Liver (tissue), 9 donors: ENCODE results near the gene GAS6. TPM values are rescaled to one million over a fixed set of nuclear protein-coding genes. Genes with fewer than 3 reads are reported as not detected.

Experiments
- DNase-seq: peaks from one replicate; pipeline ENCODE4 v3.0.0-alpha.2; 2017; ENCODE audit warnings: low spot score
- H3K27ac ChIP-seq, 2 donors: one replicate each; pipeline ENCODE4 v1.7.0; 2013; ENCODE audit warnings: inconsistent platforms in 2 of 2, low read length in 2 of 2, control low read depth in 1 of 2, low read depth in 1 of 2, mild to moderate bottlenecking in 1 of 2
- H3K27me3 ChIP-seq, 4 donors: one replicate each; pipeline versions ENCODE4 v1.6.1 to v1.7.0; 2013; ENCODE audit warnings: low read length in 3 of 4, inconsistent platforms in 1 of 4, mild to moderate bottlenecking in 1 of 4, moderate library complexity in 1 of 4; ENCODE audit not compliant: control insufficient read depth in 4 of 4, insufficient read depth in 4 of 4
- H3K36me3 ChIP-seq, 4 donors: one replicate each; pipeline versions ENCODE4 v1.6.1 to v1.7.0; 2013; ENCODE audit warnings: low read length in 3 of 4, mild to moderate bottlenecking in 3 of 4, low read depth in 1 of 4, moderate library complexity in 1 of 4; ENCODE audit not compliant: control insufficient read depth in 4 of 4, insufficient read depth in 3 of 4
- H3K4me1 ChIP-seq, 4 donors: one replicate each; pipeline versions ENCODE4 v1.6.1 to v1.7.0; 2013; ENCODE audit warnings: low read length in 3 of 4, mild to moderate bottlenecking in 3 of 4, moderate library complexity in 1 of 4; ENCODE audit not compliant: control insufficient read depth in 4 of 4, insufficient read depth in 4 of 4
- H3K4me3 ChIP-seq, 3 donors: one replicate each; pipeline versions ENCODE4 v1.6.1 to v1.7.0; 2013; ENCODE audit warnings: low read length in 3 of 3, control low read depth in 1 of 3, low read depth in 1 of 3, mild to moderate bottlenecking in 1 of 3
- H3K9ac ChIP-seq, 2 donors: one replicate each; pipeline ENCODE4 v1.7.0; 2013; ENCODE audit warnings: low read length in 2 of 2, mild to moderate bottlenecking in 2 of 2, moderate library complexity in 2 of 2, control low read depth in 1 of 2, low read depth in 1 of 2
- H3K9me3 ChIP-seq, 4 donors: one replicate each; pipeline versions ENCODE4 v1.6.1 to v1.7.0; 2013; ENCODE audit warnings: low read length in 3 of 4; ENCODE audit not compliant: control insufficient read depth in 4 of 4
- HNF4A ChIP-seq, 2 donors: conservative IDR thresholded peaks; 2 replicates each; pipeline ENCODE4 v1.6.1; 2016; ENCODE audit warnings: antibody characterized with exemption in 2 of 2, mild to moderate bottlenecking in 2 of 2
- JUND ChIP-seq, 2 donors: IDR thresholded peaks; 2 replicates each; pipeline ENCODE4 v1.6.1; 2016; ENCODE audit warnings: antibody characterized with exemption in 2 of 2
- NR2F2 ChIP-seq: IDR thresholded peaks from 2 replicates; pipeline ENCODE4 v1.6.1; 2016; ENCODE audit warnings: antibody characterized with exemption
- RAD21 ChIP-seq, 2 donors: IDR thresholded peaks; 2 replicates each; pipeline ENCODE4 v1.6.1; 2016; ENCODE audit warnings: antibody characterized with exemption in 2 of 2, mild to moderate bottlenecking in 2 of 2
- RXRA ChIP-seq, 2 donors: IDR thresholded peaks; 2 replicates each; pipeline ENCODE4 v1.6.1; 2017 to 2018; ENCODE audit warnings: antibody characterized with exemption in 2 of 2, mild to moderate bottlenecking in 1 of 2
- SP1 ChIP-seq: IDR thresholded peaks from 2 replicates; pipeline ENCODE4 v1.6.1; 2018; ENCODE audit warnings: antibody characterized with exemption, mild to moderate bottlenecking
- TAF1 ChIP-seq: conservative IDR thresholded peaks from 2 replicates; pipeline ENCODE4 v1.6.1; 2016; ENCODE audit warnings: antibody characterized with exemption, mild to moderate bottlenecking
- YY1 ChIP-seq: IDR thresholded peaks from 2 replicates; pipeline ENCODE4 v1.6.1; 2016; ENCODE audit warnings: antibody characterized with exemption, mild to moderate bottlenecking
- WGBS: extraction: QIAGEN DNeasy Blood & Tissue Kit; methylation state at CpG from one replicate; pipeline ENCODE4 v1.1.7; 2013; 5-methylcytosine and 5-hydroxymethylcytosine counted together
- polyA plus RNA-seq, 2 donors: library from polyadenylated mRNA; stranded (reverse) in 1 of 2; unstranded in 1 of 2; fragments of 200-250 nt in 1 of 2; fragments of >200 nt in 1 of 2; fragmentation: Nextera tagmentation in 1 of 2; extraction: Ambion mirVana in 1 of 2; gene quantifications; one replicate each; pipeline versions ENCODE4 v1.2.1 to v1.2.3, GENCODE V29; 2013 to 2015
- total RNA-seq, 2 donors: library from RNA; depleted of rRNA; stranded (reverse); fragments of >200 nt; gene quantifications; one replicate each; pipeline ENCODE4 v1.2.3, GENCODE V29; 2014
- TF ChIP-seq, protein P1 (sequence below): IDR thresholded peaks from 2 replicates; pipeline ENCODE4 v1.6.1; 2016; ENCODE audit warnings: antibody characterized with exemption, mild to moderate bottlenecking
- donor health status: healthy.
- donor health status: healthy.
- donor health status: healthy.
- donor health status: healthy.
- donor health status: healthy.

The GAS6 gene
- total and polyA plus RNA-seq, 4 donors, result 2.5 to 30.2 (median 9.1) TPM

DNA sequence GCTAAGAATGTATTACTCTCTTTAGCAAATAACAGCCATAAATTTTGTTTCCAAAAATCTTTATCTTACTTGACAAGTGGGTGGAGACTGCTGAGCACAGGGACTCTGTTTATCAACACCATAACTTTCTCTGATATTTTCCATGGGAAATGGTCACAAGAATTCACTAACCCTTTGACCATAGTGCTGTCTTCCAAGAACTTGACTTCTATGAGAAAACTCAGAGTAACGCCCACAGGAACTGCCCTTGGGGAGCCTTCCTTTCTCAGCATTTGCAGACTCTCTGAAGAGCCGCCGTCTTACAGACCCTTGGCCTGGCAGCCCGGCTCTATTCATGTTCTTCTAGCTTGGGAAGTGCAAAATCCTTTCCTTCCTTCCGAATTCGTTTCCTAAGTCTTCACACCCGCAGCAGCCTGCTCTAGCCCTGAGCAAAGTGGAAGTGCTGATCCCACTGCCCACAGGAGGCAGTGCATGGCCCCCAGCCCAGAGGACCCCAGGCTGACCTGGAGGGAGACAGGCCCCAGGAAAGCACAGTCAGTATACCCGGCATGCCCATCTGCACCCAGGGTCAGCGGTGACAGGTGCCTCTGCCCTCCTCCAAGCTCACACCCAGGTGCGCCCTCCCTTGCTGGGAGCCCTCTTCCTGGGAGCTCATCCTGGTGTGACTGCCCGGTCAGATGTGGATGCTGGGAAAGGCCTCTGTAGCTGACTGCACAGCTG is 10.2 kb downstream of the GAS6 start (continued):
- TF ChIP-seq, protein P1, sequence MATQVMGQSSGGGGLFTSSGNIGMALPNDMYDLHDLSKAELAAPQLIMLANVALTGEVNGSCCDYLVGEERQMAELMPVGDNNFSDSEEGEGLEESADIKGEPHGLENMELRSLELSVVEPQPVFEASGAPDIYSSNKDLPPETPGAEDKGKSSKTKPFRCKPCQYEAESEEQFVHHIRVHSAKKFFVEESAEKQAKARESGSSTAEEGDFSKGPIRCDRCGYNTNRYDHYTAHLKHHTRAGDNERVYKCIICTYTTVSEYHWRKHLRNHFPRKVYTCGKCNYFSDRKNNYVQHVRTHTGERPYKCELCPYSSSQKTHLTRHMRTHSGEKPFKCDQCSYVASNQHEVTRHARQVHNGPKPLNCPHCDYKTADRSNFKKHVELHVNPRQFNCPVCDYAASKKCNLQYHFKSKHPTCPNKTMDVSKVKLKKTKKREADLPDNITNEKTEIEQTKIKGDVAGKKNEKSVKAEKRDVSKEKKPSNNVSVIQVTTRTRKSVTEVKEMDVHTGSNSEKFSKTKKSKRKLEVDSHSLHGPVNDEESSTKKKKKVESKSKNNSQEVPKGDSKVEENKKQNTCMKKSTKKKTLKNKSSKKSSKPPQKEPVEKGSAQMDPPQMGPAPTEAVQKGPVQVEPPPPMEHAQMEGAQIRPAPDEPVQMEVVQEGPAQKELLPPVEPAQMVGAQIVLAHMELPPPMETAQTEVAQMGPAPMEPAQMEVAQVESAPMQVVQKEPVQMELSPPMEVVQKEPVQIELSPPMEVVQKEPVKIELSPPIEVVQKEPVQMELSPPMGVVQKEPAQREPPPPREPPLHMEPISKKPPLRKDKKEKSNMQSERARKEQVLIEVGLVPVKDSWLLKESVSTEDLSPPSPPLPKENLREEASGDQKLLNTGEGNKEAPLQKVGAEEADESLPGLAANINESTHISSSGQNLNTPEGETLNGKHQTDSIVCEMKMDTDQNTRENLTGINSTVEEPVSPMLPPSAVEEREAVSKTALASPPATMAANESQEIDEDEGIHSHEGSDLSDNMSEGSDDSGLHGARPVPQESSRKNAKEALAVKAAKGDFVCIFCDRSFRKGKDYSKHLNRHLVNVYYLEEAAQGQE, result no peak
- TF ChIP-seq RXRA (IDR thresholded peaks at IDR 0.05) (peak in 1 of 2 donors; percentile 13), JUND (IDR thresholded peaks at IDR 0.05) (no peak), SP1 (peak; percentile 44), TAF1 (no peak), HNF4A (conservative IDR thresholded peaks at IDR 0.05) (no peak), NR2F2 (peak; percentile 94)

DNA sequence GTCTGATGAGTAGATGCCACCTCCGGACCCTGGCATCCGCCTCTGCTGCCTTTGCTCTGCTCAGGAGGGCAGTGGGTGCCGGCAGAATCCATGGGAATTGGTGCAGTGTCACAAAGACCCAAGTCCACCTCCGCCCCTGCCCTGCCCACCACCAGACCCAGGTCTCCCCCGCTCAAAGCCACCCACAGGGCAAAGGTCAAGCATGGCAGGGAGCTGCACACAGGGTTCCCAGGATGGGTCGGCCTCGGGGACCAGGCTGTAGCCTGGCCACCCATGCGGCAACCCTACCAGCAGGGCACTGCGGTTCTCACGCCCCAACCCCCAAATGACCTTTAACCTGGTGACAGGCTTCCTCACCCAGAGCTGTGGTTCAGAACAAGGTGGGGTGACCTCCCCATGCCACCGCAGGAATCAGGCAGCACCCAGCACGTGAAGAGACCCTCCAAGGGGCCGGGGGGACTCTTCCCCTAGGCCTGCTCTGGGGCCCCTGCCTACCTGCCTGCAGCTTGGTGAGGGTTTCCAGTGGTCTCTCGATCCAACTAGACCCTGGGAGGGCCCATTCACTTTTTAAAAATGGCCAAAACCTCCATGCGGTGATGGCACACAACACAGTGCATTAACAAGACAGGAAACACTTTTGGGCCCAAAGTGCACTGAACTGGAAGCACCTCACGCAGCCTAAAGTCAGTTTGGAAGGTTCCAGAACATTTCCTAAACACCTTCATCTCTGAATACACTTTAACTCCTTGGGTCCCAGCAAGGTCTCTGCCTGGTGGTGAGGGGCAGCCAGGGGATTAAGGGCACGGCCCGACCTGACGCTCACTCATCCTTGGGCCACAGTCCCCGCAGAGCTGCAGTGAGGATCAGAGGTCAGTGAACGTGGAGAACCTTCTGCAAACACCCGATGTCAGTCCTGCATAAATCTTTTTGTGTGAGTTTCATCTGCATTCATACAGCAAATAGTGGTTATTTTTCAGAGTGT is 11.0 kb downstream of the GAS6 start:
- no peaks in the 10 kb centered on the region for H3K9me3 ChIP-seq
- peaks cover 13 to 38% (median 26%) of the 10 kb centered on the region in 4 donors for H3K4me1 ChIP-seq
- DNase-seq, result no peak
- no peak overlapping the region for H3K4me3 ChIP-seq
- no peak overlapping the region for H3K9ac ChIP-seq
- WGBS, result 60% methylated on average over 22 of the region's 22 CpGs
- H3K27ac ChIP-seq, result peak overlapping the region; percentile 1 to 58
- no peaks in the 10 kb centered on the region for H3K36me3 ChIP-seq
- H3K27me3 ChIP-seq, result no peaks in the 10 kb centered on the region
- TF ChIP-seq RXRA (IDR thresholded peaks at IDR 0.05) (peak in 1 of 2 donors; percentile 61), SP1 (no peak), HNF4A (conservative IDR thresholded peaks at IDR 0.05) (peak in 1 of 2 donors; percentile 75)

DNA sequence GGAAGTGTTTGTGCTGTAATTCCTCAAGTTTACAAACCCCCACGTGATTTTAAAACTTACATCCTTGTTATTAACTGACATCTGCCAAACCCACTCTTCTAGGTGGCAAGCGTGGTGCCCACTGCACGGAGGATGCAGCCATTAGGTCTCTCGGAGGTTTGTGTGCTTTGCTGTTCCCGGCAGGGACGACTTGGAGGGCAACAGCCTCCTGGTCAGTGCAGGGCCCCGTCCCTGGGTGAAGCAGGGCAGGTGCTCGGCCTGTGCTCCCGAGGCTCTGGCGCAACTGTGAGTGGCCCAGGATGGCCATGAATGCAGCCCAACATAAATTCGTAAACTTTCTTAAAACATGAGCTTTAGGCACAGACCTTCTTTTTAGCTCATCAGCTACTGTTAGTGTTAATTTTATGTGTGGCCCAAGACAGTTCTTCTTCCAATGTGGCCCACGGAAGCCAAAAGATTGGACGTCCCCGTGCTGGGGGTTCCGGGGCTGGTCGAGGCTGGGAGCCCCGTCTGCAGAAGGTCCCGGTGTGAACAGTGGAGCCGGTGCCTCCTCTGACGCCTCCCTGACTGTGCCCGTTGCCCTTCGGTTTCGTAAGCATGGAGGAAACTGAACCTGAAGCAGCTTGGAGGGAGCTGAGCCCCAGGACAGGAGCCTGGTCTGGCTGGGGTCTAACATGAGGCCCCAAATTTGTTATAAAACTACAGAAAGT is 11.9 kb downstream of the GAS6 start:
- DNase-seq, result no peak
- Histone ChIP-seq H3K4me1 (peaks cover 13 to 38% (median 26%) of the 10 kb centered on the region in 4 donors), H3K27me3 (no peaks in the 10 kb centered on the region), H3K36me3 (no peaks in the 10 kb centered on the region), H3K9ac (no peak overlapping the region), H3K4me3 (no peak overlapping the region), H3K27ac (no peak overlapping the region), H3K9me3 (no peaks in the 10 kb centered on the region)
- 82% methylated on average over 23 of the region's 23 CpGs for WGBS
- TF ChIP-seq YY1 (no peak), RAD21 (IDR thresholded peaks at IDR 0.05) (no peak), RXRA (IDR thresholded peaks at IDR 0.05) (peak in 1 of 2 donors; percentile 59)
